Brain pericyte (primary cell): ENCODE measurements around the gene IL5RA.

ENCODE experiments used
- DNase-seq: peaks from one replicate; pipeline ENCODE4 v3.0.0-alpha.2; 2012; ENCODE audit warnings: low read depth, low spot score

The IL5RA gene, protein sequence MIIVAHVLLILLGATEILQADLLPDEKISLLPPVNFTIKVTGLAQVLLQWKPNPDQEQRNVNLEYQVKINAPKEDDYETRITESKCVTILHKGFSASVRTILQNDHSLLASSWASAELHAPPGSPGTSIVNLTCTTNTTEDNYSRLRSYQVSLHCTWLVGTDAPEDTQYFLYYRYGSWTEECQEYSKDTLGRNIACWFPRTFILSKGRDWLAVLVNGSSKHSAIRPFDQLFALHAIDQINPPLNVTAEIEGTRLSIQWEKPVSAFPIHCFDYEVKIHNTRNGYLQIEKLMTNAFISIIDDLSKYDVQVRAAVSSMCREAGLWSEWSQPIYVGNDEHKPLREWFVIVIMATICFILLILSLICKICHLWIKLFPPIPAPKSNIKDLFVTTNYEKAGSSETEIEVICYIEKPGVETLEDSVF

DNA sequence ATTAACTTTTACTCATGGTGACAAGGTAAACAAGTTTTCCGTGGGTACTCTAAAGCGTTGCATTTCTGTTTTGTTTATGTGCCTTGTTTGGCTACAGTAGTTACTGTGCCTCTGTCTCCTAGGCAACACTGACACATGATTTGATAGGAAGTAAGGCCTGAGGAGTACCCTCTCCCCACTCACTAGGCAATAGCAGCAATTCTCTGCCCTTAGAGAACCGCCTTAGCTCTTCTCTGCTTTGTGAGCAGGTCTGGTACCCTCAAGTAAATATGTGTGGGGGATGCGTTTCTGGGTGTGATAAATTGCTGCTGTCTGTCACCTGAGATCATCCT is at the start of gene IL5RA:
Gene IL5RA, minus strand, starts transcription at position 76 of the 332 bp plus-strand sequence. CDS start 5,390 bp downstream, outside the sequence.
- no peak for DNase-seq

DNA sequence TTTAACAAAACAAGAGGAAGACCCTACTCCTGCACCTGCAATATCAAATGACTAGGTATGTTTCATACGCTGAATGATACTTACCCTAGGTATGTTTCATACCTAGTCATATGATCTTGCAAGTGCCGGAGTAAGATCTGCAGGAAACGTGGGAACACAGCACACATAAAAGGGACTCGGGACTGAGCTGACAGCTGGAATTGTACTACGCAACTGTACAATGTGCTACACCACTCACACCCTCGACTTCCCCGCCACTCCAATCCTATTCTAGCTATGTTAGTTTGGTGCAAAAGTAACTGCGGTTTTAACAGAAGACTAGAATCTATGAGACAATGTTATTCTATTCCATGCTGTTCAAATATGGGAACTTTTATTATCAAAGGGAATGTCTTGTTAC is 47.3 kb upstream of the IL5RA start:
- peak; percentile 4 for DNase-seq

DNA sequence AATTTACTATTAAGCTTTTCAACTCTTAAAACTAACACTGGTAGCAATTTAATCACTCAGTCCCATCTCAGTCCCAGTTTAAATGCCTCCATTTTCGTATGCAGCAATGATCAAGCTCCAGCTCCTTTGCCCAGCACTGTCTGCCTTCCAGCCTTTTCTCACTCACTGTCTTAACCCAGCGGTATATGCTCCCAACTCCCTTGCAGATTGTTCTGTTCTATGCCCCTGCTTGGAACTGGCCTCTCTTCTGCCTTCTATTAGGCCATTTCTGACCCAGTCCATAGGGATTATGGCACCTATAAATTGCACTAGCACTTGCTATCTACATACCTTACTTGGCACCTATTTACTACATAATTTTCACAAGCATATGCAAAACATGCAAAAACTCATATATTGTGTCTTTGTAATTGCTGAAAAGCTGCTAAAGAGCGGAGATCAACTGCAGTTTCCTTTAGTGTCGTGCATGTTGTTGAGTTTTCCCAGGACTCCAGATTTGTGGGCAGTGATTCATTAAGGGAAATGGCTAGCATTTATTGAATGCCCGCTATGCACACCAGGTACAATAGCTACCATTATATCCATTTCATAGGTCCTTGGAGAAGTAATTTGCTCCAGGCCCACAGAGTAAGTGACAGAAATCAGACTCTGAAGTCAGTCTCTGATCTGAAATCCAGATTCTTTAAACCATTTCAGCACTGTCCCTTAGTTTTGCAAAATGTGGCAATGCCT is 44.9 kb upstream of the IL5RA start:
- DNase-seq = no peak

DNA sequence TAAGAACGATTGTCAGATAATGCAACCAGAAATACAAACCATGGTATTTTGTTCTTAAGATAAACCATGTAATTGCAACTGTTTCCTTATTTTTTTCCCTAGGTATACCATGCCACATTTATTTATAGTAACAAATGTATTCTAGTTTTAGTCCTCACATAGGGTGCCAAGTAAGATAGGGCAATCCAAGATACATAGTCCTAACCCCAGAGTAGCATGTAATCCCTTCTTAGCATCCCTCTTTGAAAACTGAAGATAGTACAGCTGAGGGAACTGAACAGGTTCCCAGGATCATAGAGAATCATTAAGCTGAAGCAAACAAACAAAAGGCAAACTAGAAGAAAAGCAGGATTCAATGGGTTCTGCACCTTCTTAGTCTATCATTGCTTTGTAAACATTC is 41.3 kb upstream of the IL5RA start:
- DNase-seq = no peak

DNA sequence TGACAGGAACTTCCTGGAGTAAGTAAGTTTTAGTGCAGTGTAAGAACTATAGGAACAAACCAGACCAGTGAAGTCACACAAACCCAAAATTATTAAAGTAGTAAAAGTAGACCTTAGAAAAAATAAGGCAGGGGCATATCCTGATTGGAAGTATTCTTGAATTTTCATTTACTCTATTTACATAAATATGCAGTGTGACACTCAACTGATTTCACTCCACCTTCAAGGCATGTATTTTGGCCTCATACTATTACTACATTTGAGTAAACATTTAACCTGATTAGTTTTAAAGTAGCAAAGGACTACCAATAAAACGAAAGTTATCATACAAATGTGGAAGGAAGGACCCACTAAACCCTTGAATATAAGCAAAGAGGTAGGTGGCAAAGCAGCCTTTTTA is 39.4 kb upstream of the IL5RA start:
- no peak for DNase-seq

DNA sequence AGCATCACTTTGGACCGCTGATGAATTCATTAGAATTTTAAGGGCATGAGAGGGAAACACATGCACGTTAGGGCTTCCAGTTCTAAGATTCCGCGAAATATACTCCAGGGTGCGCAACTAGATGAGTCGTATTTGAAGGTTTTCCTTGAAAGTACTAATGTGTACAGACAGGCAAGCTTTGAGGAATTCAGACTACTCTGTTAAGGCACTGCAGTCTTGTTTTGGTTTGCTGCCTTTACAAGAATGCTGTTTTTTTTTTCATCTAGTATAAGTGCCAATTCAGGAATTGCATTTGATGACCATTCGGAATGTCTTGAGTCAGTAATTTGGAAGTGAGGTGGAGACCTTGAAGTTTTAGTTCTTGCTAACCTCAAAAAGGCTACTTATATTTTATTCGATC is 35.7 kb upstream of the IL5RA start:
- DNase-seq = no peak

DNA sequence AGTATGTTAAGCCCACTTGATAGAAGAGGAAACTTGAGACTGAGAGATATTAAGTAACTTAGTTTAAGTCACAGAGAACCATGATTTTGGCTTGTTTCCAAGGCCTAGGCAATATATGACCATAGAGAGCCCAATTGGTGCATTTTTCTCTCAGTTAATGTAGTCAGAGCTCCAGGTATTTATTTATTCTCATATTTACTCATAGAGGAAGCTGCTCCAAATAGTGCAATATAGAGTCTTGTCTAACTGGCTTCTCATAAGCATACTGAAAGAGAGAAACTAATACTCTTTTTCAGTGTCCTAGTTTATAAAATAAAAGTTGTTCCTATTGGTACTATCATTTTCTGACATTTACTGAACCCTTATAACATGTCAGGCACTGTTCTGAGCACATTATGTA is 31.8 kb upstream of the IL5RA start:
- no peak for DNase-seq

DNA sequence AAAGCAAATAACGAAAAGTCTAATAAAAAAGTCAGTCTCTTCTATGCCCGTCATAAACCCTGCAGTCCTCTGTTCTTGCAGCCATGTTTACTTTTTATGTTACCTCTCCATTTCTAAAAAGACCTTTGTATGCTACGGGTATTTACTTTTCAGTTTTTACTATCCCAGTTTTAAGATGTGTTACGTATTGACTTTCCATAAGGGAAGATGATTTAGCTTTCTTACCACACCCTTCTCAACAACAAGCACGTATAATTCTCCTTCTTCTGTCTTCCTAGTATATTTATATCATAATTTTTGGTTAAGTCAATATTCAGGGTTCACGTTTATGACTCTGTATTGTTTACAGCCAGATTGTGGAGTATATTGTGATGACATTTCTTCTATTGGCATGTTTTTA is 27.4 kb upstream of the IL5RA start:
- no peak for DNase-seq

DNA sequence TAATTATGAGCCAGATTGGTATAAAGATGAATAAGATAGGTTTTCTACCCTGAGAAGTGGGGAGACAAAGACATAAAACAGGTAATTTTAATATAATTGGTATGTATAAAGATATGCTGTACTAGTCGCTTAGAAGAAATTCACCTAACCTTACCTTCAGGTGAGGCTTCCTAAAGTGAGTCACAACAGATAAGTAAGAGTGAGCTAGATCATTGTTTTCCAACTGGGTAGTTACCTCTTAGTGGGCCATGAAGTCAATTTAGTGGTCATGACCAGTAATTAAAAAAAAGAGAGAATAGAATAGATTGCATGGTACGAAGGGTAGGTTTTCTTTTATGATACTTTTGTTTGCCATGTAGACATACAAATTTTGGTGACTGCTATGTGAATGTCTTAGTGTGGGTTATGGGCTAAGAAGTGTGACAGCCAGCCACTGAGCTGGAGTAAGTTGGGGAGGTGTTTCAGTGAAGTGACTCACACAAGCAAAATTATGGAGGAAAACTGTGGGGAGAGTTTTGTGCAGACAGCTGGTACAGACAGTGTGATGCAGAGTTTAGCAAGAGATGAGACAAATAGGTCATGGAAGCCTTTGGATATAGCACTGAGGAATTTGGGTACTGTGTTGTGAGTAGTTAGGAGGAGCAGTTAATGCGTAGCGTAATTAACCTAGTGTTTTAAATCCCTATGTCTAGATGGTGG is 24.7 kb upstream of the IL5RA start:
- DNase-seq = no peak

DNA sequence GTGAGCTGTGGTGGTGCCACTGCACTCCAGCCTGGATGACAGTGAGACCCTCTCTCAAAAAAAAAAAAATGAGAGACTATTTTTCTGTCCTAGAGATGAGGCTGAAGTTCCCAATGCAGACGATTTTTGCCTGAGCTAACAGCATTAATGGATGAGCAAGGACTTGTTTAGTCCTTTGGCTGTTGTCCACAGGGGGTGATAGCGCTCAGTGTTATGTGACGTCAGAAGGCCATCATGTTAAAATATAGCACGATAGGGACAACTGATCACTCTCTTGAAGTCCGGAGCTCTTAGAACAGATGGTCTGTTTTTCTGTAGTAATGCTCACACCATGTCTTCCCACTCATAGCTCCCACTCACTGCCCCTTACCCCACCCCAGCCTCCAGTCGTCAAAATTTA is 23.3 kb upstream of the IL5RA start:
- DNase-seq = no peak

DNA sequence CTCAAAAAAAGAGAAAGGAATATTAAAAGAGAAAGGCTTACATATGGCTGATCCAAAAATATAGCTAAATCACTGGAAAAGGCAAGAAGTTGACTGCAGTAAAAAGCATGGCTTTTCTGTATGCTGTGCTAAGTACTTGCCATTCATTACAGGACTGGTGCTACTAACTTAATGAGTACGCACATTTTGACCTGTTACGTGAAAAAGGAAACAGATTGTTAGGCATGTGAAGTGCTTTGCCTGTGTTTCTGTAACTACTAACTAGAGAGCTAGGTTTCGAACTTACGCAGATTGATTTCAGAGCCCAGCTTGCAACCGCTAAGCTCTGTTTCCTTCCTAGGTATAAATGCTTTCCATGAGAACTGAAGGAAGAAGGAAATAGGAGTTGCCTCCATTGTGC is 19.4 kb upstream of the IL5RA start:
- DNase-seq = no peak

DNA sequence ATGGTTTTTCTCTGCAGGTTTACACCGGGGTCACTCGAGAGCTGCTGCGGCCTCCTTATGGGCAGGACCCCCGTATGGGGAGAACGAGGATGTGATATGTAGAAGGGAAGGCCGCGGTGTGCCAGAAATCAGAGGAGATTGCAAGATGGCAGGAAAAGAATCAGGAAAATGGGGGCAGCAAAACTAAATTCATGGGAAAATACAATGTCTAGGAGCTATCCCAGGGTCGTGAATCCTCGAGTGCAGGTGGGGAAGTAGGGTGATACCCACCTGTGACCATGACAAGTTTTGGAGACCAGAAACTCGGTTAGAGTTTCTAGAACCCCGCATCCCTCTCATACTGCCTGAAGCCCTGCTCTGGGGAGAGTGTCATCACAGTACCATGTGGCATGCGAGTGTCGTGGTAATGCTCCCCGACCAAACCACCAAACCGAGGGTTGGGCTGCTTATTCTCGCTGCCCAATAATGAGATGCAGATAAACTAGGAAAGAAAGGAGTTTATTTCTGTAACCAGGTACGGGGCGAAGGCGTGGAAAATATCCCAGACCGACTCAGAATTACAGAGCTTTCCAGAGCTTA is 17.3 kb upstream of the IL5RA start:
- peak; percentile 7 for DNase-seq

DNA sequence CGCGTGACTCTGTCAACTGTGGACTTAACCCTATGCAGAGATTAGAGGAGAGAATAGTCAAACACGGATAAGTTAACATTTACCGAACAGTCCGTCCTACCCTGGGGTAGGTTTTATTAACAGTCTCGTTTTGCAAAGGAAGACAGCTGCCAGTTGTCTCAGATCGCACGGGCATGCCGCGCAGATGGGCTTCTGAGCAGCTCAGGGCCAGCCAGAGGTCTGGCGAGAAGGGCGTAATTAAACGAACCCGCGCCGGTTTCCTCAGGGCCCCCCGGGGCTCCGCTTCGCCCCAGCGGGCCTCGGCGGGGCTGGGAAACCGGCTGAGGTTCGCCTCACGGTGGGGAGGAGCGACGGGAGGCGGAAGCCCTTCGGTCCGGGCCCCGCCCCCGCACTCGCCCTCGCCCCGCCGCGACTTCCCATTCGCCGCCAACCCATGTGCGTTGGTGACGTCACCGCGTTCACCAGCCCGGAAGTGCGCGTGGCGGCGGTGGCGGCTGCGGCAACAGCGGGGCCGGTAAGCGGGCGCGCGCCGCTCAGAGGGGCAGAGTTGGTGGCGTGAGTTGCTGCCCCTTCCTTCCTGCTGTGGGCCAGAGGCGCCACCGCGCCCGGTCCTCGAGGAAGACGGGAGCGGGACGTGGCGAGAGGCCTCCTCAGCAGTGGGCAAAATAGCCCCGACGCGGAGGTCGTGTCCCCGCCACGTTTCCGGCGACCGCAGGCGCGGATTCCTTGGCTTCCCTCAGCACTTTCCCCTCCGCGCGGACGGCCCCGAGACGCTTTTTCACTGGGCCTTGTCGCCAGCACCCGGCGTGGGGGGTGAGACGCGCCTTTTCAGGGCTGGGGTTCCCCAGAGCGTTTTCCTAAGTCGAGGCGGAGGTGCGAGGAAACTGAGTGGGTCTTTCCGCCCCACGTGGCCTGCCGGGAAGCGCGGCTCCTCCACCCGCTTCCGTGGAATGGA is 16.6 kb upstream of the IL5RA start, which contains the start of gene TRNT1:
Gene TRNT1, plus strand, starts transcription at position 464 of the 955 bp plus-strand sequence. CDS start 2,101 bp downstream, outside the sequence.
- peak; percentile 75 for DNase-seq

DNA sequence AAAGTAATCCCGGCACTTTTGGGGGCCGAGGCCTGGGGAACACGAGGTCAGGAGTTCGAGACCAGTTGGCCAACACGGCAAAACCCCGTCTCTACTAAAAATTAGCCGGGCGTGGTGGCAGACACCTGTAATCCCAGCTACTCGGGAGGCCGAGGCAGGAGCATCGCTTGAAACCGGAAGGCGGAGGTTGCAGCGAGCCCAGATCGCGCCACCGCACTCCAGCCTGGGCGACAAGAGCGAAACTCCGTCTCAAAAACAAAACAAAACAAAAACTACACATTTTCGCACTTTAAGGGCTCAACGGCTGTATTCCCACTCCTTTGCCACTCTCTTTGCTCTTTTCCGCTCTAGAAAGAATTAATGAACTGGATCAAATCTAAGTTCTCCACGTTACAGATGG is 15.8 kb upstream of the IL5RA start:
- no peak for DNase-seq

DNA sequence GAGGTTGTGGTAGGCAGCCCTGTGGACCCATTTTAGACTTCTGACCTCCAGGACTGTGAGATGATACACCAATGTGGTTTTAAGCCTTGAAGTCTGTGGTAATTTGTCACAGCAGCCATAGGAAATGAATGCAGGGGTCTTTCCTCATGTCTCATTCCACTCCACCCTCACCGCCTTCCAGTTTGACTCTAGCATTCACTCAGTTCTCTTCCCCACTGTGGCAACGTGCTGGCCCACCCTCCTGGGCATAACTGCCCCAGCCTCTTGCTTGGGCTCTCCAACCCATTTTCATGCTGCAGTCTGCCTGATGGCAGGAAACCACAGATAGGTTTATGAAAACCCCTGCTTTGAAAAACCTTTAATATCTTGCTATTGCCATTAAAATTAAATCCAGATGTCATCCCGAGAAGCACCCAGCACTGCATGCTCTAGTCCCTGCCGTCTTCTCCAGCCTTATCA is 9.2 kb upstream of the IL5RA start:
- DNase-seq = no peak

DNA sequence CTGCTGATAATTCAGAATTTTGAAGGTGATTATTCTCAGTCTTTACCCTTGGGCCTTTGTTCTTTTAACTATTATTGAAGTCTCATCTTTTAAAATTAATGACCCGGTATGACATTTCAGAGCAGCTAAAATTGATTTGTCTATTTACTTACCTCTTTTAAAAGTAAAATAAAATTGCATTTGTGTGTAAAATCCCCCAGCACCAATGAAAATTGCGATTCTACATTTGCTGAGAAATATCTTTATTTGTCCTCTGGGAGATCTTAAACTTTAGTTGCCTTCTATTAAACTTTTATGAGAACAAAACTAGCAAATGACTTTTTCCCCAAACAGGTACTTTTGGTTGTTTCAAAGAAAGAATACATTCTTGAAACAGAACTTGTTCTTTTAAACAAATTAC is 7.5 kb upstream of the IL5RA start:
- DNase-seq = no peak

DNA sequence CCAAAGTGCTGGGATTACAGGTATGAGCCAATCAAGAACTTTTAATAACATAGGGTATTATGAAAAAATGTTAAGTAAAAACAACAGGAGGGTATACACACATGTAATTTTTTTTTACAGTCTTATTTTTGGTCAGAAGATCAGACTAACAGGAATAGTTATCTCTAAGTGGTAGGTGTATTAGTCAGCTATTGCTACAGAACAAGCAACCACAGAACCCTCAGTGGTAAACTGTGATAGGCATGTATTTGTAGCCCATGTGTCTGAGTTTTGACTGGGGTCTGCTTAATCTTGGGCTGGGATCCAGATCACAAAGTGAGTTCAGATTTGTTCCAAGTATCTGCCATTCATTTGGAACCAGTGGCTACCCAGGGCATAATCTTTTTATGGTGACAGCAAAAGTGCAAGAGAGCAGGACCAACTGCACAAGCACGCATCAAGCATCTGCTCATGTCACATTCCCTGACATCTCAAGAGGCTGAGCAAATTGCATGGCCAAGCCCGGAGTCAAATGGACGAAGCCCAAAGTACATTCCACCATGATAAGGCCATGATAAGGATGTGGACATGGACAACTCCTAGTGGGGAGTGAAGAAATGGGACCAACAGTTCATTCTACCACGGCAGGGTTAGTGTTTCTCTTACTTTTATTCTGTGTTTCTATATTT is 3.0 kb upstream of the IL5RA start:
- DNase-seq = no peak

DNA sequence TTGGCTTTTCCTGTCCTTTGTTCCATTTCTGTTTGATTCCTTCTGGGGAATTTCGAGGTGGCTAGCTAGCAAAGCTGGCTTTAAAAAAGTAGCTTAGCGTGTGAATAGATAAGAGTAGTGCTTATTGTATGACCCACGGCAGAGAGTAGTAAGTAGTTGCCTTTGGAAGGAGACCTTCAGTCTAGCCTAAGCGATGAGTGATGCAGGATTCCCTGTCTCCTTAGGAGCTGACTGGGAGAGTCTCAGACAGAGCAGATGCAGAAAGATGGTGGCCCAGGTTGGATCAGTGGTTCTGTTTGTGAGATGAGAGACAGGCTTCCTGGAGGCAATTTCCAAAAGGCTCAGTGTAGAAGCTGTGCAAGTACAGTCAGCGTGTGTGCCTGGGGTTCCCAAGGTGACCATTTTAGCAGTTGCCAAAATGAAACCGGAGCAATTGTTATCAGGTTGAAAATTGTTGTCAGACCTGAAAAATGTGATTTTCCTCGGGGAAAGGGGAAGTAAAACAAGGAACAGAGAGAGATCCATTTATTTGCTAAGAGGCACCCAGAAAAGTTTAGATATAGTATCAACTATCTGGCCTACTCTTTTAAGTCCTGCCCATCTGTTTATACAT is 681 bp upstream of the IL5RA start:
- no peak for DNase-seq

DNA sequence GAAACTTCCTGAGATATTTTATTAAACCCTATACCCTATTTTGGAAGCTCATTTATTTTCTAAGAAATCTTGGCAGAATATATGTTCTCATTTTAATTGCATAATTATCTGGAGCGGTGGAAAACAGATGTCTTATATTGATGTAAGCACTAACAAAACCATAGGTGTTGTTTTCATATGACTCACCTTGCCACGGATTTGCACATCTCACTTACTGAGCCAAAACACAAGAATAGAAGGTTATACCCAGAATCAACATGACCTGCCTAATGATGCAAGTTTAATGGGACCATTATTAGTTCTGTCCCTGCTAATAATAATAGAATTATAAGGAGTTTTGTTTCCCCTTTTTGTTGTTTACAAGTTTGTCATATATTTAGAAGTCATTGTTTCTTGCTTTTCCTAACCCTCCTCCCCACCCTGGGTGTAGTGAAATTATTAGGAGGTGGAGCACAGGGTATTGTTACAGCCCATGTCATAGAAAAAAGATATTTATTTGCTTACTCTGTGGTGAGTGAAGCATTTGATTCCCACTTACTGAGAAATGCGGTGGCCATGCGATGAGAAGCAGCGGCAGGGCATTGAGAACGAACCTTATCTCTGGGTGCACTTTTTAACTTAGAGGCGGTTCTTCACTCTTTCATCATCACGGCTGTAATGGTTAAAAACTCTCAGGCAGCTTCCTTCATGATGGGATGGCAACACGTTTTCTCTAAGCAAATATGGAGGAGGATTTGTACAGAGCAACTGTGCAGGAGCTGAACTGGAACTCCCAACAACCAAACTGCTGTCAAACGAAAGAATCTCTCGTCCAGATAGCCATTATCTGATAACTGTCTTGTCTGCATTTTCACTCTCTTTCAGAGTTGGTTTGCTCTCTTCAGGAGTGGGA is 521 bp downstream of the IL5RA start:
- DNase-seq = no peak
